ENCODE results near the gene HPCAL1.

DNA sequence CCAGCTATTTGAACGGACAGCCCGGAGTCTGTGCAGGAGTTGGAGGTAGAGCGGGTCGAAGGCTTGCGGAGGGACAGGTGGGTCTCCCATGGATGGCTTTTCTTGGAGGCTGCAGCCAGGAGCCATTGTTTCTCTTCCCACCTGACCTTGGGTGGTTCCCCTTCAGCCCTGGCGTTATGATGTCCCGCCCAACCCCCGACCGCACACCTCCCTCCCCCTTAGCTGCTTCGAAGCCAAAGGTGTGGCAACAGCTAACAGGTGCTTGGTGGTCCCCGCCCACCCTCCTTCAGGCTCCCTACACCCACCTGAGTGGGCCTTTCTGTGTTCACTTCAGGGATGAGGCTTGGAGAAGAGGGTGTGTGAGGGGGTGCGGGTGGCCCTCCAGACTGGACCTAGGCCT lies 62.7 kb downstream of the HPCAL1 start:
- TF ChIP-seq POLR2A (IDR thresholded peaks at IDR 0.05; ENCODE audit: low read depth, low read length): no peak
- TF ChIP-seq, protein P1, sequence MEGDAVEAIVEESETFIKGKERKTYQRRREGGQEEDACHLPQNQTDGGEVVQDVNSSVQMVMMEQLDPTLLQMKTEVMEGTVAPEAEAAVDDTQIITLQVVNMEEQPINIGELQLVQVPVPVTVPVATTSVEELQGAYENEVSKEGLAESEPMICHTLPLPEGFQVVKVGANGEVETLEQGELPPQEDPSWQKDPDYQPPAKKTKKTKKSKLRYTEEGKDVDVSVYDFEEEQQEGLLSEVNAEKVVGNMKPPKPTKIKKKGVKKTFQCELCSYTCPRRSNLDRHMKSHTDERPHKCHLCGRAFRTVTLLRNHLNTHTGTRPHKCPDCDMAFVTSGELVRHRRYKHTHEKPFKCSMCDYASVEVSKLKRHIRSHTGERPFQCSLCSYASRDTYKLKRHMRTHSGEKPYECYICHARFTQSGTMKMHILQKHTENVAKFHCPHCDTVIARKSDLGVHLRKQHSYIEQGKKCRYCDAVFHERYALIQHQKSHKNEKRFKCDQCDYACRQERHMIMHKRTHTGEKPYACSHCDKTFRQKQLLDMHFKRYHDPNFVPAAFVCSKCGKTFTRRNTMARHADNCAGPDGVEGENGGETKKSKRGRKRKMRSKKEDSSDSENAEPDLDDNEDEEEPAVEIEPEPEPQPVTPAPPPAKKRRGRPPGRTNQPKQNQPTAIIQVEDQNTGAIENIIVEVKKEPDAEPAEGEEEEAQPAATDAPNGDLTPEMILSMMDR (conservative IDR thresholded peaks at IDR 0.05; ENCODE audit: low read depth, low read length): no peak
- no peak for TF ChIP-seq RAD21 (IDR thresholded peaks at IDR 0.05; ENCODE audit: low read length)
